ENCODE data around the gene ZFP64.

ZFP64 gene

GRCh38 chr20:52103335-52103912 is 88.2 kb downstream of the ZFP64 start:
- no peak for DNase-seq

- no peak for DNase-seq
Observed at GRCh38 chr20:52102559-52102958, 89.0 kb downstream of the ZFP64 start.

GRCh38 chr20:52102126-52102525 is 89.5 kb downstream of the ZFP64 start:
- DNase-seq = no peak
